DMS 273 (cell line): ENCODE data around the gene KLF13.

ENCODE experiments used
- DNase-seq: peaks from one replicate; lab custom pipeline; 2025; ENCODE audit not compliant: unreplicated experiment; lab: John Stamatoyannopoulos, UW

KLF13 gene

DNA sequence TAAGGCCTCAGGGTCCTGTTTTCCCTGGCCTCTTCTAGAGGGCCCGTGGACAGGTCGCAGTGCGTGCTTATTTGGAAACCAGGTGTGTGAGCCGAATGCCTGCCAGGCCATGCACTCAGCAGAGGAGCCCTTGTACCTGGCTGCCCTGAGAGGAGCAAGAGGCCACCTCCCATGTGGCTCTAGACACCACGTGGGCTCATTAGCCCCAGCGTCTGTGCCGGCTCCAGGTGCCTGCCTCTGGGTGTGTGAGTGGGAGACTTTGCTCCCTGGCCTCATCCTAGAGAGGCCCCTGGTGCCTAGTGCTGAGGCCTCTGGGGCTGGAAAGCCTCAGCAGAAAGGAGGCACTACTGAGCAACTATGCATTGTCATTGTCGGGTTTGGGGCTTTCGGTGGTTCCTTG lies 50.4 kb downstream of the KLF13 start:
- no peak for DNase-seq

- no peak for DNase-seq
Observed at GRCh38 chr15:31378363-31378903, 51.8 kb downstream of the KLF13 start.

GRCh38 chr15:31379042-31379441 lies 52.4 kb downstream of the KLF13 start:
- peak; percentile 17 for DNase-seq

GRCh38 chr15:31379577-31379976 lies 52.9 kb downstream of the KLF13 start:
- DNase-seq: no peak

- DNase-seq: no peak
Observed at GRCh38 chr15:31381801-31382712, 55.4 kb downstream of the KLF13 start.

DNA sequence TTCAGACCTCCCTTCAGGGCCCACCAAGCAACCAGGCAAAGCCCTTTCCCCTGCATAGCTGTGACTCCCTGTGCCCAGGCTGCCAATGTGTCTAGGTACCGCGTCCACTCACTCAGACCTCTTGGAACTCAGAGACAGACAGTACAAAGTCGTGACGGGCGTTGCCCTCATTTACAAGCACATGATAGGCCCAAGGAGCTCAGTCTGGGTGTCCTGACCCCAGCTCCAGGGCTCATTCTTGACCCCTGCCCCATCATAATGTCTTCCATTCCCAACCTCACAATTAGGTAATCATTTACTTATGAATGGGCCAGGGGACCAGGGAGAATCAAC lies 56.0 kb downstream of the KLF13 start:
- no peak for DNase-seq

- no peak for DNase-seq
Observed at GRCh38 chr15:31383139-31383538, 56.5 kb downstream of the KLF13 start.

DNA sequence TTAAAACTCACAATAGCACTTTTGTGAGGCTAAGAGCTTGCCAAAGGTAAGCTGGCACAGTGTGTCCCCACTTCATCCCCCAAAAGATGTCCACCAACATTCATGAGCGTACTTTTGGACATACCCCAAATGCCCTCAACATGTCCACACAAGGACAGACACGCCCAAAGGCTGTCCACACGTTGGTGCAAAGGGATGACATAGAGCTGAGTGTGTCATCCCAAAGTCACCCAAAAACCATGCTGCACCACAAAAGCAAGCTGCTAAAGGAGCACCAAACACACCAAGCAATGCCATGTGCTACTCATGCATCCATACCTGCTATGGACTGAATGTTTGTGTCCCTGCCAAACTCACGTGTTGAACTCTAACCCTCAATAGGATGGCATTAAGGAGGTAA lies 57.9 kb downstream of the KLF13 start:
- no peak for DNase-seq

- DNase-seq: no peak
Observed at GRCh38 chr15:31385736-31386135, 59.1 kb downstream of the KLF13 start.

- DNase-seq: no peak
Observed at GRCh38 chr15:31387092-31387478, 60.5 kb downstream of the KLF13 start.

DNA sequence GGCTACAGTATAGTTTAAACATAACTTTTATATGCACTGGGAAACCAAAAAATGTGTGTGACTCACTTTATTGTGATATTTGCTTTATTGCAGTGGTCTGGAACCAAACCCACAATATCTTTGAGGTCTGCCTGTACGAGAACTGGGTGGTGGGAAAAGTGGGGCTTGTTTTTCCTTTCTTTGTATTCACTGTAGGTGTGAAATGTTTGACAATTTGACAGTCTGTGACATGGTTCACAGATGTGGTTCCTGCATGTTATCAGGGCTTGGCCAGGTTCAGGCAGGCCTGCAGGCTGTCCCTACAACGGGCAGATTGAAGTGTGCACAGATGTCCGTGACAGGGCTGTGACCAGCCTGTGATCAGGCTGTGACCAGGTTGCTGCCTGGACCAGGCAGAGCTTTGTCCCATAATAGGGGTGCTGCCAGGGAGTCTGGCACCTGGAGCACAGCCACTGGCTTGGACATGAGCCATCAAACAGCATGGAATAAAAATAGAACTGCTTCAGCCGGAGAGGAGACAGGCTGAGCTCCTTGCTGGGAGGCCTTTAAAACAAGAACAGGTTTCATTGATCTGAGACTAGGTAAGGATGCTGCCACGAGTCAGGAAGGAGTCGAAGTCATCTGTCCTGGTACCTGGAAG lies 61.0 kb downstream of the KLF13 start:
- peak; percentile 84 for DNase-seq

- no peak for DNase-seq
Observed at GRCh38 chr15:31389576-31389975, 62.9 kb downstream of the KLF13 start.

DNA sequence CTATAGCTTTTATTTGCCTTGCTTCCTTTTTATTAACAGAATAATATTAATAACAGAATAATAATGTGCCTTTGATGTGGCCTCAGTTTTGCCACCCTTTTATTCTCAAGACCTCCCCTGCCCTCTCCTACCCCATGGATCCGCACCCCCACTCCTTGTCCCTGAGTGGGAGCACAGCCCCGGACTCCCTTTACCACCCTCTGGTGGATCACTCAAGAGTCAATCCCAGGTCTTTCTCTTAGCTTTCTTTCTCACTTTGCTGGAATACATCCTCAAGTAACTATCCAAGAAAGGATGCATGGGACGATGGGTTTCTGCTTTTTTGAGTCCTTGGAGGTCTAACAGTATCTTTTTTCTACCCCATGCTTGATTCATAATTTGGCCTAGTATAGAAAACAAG lies 63.4 kb downstream of the KLF13 start:
- no peak for DNase-seq

- DNase-seq: no peak
Observed at GRCh38 chr15:31390777-31391486, 64.3 kb downstream of the KLF13 start.

DNA sequence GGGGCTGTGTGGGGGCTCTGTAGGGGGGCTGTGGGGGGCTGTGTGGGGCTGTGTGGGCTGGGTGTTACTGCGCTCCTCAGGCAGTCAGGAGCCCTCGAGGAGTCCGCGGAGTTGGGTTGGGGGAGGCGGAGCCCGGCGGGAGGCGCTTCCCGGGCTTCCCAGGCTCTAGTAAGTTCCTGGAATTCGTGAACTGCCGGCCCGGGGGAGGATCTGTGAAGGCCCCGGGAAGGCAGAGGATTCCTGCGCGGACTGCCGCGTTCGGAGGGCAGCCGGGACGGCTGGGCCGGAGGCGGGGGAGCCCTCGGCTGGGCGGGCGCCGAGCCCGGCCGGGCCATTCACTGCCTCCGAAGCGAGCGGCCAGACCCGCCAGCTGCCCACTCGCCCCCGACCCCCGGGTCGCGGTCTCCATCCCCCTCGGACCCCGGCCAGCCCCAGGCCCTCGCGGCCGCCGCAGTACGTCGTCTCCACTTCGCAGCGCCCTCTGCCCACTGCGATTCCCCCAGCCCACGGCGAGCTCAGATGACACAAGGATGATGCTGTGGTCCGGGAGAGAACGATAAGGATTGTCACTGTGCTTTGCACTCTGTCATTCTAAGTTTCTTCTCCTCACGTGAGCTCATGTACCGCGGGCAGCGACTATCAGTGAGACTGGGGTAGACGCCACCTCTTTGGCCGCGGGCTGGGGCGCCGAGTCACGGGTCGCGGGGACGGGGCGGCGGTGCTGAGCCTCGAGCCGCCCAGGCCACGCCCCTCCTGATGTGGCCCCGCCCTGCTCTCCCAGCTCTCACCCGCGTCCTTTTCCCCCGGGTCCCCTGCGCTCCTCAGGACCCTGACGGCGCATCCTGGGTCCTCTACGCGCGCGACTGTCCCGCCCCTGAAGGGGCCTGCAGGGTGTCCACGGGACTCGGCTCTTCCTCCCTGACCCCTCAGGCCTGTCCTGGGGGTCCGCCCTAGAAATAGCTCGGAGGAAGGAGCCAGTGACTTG lies 65.3 kb downstream of the KLF13 start:
- peak; percentile 62 for DNase-seq

- DNase-seq: no peak
Observed at GRCh38 chr15:31392761-31393401, 66.2 kb downstream of the KLF13 start.

DNA sequence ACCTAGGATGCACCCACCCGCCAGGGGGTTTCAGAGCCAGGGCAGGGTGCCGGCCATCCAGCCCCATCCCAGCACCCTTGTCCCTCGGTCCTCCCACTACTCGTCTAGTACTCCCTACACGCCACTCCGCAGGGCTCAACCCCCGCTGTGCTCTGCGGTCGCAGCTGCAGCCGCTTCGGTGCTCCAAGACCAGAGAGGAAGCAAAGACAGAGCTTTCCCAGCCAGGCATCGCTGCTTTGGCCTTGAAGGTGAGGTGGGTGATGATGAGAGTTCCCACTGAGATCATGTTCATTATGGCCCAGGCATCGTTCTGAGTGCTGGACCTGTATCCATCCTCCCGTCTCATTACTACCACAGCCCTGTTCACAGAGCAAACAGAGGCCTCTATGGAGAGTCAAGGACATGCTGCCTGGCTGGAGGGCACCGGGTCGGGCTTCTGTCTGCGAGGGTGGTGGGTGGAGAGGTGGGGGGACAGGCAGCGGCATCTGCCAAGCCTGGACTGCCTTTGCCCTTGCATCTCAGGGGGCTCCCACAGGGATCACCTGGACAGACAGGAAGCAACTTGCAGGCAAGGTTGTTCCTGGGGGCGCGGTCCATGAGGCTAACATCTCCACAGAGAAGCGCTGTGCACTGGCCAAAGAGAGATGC lies 66.9 kb downstream of the KLF13 start:
- no peak for DNase-seq

DNA sequence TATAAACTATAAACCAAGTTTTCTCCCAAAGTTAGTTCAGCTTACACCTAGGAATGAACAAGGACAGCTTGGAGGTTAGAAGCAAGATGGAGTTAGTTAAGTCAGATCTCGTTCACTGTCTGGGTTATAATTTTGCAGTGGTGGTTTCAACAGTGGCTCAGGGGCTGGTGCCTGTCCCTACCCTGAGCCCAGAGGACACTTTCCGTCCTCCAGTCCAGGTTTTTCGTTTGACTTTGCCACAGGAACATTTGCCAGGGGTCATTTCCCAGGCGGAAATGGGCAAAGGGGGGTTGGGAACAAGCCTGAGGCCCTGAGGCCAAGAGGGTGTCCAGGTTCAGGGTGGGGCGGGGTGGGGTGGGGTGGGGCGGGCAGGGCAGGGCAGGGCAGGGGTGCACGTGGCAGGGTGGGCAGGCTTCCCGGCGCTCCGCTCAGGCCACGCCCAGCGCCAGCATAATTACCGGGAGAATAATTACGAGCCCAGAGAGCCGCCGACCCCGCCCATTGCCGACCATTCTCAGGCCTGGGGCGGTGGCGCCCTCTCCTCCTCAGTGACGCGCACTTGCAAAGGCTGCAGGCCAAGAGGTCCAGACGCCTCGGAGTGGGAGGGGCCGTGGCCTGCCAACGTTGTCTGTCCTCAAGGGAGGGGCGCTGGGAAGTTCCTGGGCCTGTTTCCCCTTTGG lies 70.4 kb downstream of the KLF13 start:
- peak; percentile 96 for DNase-seq
